HG03066 (cell line): ENCODE measurements around the gene RNU4-1.
A peak's percentile ranks its signal among the peaks of the same experiment; 100 is the strongest.
"Not testable (repeated sequence)": the region's sequence is repeated elsewhere in the genome, so short reads cannot be mapped to it uniquely, and the experiment has no call there.

ENCODE experiments used
- ATAC-seq: cut with Tn5 transposase; IDR thresholded peaks from one replicate; pipeline ENCODE4 v1.9.1; 2021; ENCODE audit warnings: low read depth; ENCODE audit not compliant: unreplicated experiment

RNU4-1 gene

DNA sequence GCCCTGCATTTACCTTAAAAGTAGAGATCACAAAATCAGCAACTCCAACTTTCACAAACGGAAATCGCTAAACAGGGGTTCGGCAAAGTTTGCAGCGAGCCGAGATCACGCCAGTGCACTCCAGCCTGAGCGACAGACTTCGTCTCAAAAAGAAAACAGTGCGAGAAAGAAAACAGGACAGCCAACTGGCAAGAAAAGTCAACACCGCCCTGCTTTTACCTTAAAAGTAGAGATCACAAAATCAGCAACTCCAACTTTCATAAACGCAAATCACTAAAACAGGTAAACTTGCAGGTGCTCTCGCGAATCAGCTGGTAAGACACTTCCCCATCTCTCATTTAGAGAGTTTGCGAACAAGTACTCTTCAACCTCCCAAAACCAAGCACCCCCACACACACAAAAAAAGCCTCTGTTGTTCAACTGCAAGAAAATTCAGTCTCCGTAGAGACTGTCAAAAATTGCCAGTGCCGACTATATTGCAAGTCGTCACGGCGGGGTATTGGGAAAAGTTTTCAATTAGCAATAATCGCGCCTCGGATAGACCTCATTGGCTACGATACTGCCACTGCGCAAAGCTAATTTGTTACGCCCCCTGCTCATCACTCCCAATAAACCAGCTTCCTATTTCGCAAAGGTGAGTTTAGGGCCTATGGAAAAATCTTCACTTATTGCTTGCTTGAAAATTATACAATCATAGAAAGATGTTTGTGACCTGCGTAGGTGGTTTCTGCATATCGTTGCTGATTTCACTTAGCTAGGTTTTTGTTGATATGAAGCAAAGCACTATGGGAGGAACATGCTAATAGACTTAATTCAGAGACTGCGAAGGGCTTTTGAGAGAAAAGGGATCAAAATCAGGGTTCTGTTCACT lies at the start of gene RNU4-1:
TSS of gene RNU4-1 (minus strand) at position 577 of the 871 bp plus-strand sequence.
- ATAC-seq = peak; percentile 57

DNA sequence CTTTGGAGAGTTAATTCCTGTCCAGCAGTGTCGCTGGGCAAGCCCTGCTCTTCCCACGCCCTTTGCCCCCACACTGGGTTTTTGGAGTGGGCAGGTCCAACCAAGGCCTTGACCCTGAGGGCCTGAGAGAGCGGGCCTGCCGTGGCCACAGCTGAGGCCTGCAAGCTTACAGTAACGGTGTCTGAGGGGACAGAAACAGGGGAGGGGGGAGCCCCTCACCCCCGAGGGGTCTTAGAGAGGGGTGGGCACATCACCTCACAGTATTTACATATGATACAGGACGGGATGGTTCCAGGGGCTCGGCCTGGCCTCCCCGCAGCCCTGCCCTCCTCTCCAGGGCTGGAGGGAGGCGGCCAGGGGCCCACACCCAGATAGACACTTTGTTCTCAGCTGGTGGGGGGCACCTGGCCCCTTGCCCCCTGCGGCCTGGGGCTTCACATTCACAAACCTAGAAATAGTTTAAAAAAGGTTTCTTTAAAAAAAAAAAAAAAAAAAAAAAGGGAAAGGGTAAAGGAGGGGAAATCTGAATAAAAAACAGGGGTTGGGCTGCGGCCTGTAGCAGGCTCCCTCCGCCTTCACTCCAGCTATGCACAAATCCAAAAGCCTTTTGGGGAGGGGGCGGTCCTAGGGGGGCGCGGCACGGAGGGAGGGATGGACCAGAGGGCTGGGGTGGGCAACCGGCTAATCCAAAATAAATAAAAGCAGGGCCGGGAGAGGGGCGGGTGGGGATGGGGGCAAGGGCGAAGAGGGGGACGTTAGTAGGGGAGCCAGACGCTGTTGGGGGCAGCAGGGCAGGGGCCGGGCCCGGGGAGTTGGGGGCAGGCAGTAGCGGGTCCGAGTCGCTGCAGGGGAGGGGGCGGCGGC lies 49.4 kb upstream of the RNU4-1 start:
- no peak for ATAC-seq

DNA sequence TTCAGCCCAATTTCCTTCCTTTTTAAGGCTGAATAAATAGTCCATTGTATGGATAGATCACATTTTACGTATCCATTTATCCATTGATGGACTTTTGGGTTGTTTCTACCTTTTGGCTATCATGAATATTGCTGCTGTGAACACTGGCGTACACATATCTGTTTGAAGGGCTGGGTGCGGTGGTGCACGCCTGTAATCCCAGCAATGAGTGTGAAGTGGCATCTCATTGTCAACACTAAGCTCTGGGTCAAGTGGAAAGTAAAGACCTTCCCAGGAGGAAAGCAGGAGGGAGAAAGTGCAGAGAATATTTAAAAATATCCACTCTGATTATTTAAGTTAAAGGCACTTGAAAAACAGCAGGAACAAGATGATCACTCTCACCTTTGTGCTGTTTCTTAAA lies 46.2 kb upstream of the RNU4-1 start:
- no peak for ATAC-seq

DNA sequence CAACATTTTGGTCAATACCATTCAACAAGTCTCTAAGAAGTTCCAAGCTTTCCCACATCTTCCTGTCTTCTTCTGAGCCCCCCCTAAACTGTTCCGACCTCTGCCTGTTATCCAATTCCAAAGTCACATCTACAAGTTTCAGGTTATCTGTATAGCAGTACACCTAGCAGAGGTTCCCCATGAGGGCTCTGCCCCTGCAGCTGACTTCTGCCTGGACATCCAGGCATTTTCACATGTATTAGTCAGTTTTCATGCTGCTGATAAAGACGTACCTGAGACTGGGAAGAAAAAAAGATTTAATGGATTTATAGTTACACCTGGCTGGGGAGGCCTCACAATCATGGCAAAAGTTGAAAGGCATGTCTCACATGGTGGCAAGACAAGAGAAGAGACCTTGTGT lies 44.7 kb upstream of the RNU4-1 start:
- no peak for ATAC-seq

DNA sequence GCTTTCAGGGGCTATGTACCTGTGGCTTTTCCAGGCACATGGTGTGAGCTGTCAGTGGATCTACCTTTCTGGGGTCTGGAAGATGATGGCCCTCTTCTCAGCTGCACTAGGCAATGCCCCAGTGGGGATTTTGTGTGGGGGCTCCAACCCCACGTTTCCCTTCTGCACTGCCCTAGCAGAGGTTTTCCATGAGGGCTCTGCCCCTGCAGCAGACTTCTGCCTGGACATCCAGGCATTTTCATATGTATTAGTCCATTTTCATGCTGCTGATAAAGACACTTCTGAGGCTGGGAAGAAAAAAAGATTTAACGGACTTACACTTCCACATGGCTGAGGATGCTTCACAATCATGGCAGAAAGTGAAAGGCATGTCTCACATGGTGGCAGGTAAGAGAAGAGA lies 43.4 kb upstream of the RNU4-1 start:
- ATAC-seq = not testable (repeated sequence)

DNA sequence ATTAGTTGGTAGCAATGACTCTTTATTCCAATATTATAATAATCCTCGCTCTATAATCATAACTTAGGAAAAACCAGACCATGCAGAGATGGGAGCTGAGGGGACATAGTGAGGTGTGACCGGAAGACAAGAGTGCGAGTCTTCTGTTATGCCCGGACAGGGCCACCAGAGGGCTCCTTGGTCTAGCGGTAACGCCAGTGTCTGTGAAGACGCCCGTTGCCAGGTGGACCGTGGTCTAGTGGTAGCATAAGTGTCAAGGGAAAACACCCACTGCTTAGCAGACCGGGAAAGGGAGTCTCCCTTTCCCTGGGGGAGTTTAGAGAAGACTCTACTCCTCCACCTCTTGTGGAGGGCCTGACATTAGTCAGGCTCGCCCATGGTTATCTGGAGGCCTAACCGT lies 42.4 kb upstream of the RNU4-1 start:
- ATAC-seq = not testable (repeated sequence)

DNA sequence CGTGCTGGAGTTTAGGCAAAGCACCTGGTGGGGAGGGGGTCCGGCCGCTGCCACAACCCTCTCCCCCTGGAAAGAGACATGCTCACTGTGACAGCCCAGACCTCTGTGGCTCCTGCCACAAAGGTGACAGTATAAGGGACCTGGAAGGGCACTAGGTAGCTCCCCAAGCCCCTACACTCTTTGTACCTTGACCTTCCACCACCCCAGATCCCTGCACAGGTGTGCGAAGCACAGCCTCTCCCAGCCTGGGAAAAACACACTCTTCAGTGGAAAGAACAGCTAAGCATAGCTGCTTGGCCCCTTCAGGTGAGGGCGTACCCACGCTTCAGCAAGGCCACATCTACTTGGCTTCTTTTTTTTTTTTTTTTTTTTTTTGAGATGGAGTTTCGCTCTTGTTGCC lies 39.5 kb upstream of the RNU4-1 start:
- ATAC-seq = no peak

DNA sequence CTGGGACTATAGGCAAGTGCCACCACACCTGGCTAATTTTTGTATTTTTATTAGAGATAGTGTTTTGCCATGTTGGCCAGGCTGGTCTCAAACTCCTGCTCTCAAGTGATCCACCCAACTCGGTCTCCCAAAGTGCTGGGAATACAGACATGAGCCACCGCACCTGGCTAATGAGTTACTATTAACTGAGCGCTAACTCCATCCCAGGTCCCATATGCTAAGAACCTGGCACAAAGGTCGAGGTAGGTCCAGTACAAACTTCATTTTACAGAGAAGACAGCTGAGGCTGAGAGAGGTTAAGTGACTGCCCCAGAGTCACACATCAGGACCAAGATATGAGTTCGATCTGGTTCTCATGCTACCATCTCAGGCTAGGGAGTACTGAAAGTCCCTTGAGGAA lies 39.0 kb upstream of the RNU4-1 start:
- no peak for ATAC-seq

DNA sequence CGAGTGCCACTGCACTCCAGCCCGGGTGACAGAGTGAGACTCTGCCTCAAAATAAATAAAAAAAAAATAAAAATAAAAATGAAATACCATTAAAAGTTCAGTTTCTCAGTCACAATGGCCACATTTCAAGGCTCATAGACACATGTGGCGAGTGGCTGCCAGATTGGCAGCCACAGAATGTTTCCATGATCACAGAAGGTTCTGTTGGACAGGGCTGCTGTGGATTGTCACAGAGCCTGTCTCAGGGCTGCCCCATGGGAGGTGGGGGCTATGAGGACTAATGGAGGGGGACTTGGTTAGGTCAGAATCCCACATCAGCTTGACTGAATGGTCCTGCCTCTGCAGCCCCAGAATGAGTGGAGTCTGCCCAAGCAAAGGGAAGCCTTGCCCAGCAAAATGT lies 38.4 kb upstream of the RNU4-1 start:
- ATAC-seq = no peak

DNA sequence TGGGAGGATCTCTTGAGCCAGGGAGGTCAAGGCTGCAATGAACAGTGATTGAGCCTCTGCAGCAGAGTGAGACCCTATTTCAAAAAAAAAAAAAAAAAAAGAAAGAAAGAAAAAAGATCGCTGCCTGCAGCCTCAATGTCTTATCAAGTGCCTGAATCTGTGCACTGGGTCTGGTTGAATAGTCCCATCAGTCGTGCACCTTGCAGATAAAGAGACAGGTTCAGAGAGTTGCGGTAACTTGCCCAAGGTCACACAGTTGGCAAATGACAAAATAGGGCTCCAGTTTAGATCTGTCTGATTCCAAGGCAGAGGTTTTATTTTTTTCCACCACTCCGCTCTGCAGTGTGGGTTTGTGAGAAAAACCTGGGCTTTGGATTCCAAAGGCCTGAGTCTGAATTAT lies 35.2 kb upstream of the RNU4-1 start:
- no peak for ATAC-seq

DNA sequence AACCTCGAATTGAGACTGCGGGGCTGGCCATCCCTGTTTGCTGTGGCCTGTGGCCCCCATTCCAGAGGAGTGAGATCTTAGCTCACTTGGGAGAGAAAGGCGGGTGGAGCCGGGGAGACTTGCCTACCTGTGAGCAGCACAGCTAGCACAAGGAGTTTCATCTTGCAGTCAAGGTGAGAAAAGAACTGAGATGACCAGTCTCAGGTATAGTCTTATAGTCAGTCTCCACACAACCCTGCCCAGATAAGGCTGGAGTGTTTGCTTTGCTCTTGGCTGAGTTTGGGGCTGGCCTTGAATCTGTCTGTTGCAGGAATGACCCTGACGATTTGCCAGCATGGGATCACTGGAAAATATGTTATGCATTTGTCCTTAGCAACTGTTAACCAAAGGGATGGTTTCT lies 34.6 kb upstream of the RNU4-1 start, which contains the start of gene PLA2G1B:
TSS of gene PLA2G1B (minus strand) at position 187 of the 400 bp plus-strand sequence. CDS start at position 161, 26 bp downstream.
- no peak for ATAC-seq

DNA sequence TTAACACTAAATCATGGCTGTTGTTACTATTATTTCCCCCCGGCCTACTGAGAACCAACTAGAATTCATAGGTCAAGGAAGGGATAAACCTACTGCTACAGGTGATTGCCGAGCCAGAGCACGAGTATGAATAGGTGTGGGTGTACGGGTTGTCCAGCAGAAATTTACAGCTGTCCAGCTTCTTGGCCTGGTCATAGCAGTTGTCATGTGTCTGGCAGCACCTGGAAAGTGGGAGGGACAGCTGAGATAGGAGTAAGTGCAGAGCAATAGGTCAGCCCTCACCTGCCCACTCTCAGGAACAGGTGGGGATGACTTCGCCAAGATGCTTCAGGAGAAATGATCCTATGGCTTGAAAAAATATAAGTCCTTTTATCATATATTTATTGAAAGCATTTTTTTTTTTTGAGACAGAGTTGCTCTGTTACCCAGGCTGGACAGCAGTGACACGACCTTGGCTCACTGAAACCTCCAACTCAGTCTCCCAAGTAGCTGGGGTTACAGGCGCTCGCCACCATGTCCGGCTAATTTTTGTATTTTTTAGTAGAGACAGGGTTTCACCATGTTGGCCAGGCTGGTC lies 31.9 kb upstream of the RNU4-1 start:
- no peak for ATAC-seq

DNA sequence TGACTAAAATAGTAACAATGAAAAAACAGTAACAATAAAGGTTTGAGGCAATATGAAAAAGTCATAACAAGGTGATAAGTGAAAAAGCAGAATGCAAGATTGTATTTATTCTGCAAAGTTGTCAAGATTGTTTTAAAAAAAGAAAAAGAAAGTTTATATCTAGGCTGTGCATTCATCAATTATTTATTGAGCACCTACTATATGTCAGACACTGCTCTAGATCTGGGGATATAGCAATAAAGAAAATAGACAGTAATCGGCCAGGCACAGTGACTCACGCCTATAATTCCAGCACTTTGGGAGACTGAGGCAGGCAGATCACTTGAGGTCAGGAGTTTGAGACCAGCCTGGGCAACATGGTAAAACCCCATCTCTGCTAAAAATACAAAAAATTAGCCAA lies 30.7 kb upstream of the RNU4-1 start:
- ATAC-seq = no peak

DNA sequence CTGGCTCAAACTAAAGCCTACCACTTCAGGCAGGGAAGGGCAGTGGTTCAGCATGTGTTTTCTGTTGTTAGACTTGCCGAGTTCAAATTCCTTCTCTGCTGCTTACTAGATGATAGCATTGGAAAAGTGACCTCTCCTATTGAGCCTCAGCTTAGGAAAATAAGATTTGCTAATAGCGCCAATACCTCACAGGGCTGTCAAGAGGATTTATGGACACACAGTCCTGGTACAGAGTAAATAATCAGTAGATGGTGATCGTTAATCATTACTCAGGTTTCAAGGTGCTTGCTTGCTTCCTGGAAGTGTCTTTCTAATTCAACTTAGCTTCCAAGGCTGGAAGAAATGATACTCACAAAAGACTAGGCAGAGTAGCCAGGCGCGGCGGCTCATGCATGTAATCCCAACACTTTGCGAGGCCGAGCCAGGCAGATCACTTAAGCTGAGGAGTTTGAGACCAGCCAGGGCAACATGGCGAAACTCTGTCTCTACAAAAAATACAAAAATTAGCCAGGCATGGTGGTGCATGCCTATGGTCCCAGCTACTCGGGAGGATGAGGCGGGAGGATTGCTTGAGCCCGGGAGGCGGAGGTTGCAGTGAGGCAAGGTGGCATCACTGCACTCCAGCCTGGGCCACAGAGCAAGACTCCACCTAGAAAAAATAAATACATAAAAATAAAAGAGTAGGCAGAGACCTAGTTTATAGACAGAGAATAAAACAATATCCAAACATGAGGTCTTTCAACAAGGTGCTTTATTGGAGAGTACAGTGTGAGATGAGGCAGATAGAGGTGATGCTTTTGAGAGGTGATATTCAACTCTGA lies 28.6 kb upstream of the RNU4-1 start:
- ATAC-seq = no peak

DNA sequence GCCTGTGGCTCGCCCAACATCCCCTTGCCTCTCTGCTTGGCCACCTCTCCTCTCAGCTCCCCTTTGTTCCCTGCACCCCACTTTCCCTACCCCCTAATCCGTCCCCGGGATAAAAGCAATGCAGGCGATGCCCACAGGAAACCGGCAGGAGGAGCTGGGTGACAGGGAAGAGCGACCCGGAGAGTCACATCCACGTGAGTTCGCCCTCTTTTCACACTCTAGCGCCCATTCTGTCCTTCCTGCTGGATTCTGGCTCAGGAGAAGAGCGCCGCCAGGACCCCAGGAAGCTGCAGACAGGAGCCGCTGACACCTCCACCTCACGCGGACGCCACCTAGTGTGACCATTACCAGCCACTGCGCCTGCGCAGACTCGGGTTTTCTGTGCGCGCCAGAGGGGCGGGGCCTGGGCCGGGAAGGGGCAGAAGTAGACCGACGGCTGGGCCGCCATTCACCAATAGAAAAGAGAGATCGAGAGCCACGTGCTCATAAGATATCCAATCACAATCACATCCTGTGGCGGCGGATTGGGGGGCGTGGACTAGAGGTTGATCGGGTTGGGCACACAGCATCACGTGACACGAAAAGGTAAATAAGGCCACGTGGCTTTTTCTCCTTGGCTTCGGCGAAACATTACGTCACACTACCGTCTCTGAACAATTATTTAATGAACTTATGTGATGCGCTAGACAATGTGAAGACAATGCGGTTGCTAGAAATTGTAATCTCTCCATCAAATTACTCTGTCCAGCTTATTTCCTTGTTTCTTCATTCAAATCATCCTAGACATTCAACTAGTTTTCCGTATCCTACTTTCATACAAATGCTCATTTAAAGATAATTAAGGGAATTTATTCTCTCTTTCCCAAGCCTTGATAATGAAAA lies 24.4 kb upstream of the RNU4-1 start:
- ATAC-seq = peak; percentile 99

DNA sequence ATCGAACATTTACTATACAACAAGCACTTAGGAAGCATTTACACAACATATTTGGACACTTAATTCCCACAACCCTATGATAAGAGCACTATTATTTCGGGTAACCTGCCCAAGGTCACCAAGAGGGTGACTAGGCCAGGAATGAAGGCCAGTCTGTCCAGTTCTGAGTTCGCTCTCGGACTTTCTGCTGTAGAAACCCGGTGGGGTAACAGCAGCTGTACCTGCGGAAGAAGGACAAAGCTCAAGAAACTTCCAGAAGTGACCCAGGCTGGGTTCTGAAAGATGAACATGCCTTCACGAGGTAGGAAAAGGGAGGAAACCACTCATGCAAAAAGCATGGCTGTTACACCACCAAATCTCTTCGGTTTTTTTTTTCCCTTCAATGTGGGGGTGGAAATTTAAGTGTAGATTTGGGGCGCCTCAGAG lies 23.8 kb upstream of the RNU4-1 start:
- no peak for ATAC-seq

DNA sequence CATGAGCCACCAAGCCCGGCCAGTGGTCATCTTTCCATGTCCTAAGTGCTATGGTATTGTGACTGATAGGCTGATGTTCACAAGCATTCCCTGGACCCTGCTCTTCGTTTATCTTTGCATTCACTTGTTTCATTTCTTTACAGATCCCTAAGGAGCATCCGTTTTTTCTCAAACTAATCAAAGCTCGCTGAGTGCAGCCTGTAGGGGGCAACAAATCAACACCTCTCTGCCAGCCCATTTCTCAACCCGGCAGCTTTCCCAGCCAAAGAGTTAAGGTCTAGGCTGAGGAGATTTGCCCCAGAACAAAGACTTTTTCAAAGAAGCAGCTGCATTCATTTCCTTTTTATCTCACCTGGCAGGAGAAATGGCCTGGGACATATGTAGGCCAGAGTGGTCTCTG lies 21.2 kb upstream of the RNU4-1 start:
- ATAC-seq = no peak

DNA sequence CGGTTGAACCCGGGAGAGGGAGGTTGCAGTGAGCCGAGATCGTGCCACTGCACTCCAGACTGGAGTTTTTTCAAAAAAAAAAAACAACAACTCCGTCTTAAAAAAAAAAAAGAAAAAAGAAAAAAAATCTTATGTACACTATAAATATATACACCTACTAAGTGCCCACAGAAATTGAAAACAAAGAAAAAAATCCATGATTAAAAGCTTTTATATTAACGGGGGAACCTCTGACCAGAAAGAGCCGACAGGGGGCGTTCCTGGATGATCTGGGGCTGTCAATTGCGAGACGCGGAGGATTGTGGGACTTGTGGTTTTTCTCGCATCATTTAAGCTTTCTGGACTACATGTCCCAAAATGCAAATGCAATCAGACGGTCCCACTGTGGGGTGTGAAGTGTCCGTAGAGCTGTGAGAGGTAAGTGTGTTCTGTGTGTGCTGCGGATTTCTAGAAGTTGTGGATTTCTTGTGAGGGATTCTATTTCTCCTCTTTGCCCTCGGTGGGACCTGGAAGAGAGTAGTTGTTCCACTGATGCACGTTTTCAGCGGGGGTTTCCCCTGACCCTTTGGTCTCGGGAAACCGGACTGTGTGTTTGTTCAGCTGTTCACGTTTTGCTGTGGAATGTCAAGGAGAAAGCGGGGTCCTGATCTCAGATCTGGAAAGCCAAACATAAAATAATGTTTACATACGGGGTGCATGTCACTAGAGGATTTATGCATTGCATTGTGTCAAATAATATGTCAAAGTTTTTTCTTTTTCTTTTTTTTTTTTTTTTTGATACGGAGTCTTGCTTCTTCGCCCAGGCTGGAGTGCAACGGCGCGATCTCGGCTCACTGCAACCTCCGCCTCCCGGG lies 9.2 kb upstream of the RNU4-1 start, which contains the start of gene SIRT4:
TSS of gene SIRT4 (plus strand) at position 360 of the 854 bp plus-strand sequence. CDS start 1,241 bp downstream, outside the sequence.
- peak; percentile 97 for ATAC-seq

DNA sequence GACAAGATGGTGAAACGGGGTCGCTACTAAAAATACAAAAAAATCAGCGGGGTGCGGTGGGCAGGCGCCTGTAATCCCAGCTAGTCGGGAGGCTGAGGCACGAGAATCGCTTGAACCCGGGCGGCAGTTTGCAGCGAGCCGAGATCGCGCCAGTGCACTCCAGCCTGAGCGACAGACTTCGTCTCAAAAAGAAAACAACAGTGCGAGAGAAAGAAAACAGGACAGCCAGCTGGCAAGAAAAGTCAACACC lies 701 bp downstream of the RNU4-1 start:
- no peak for ATAC-seq
